IPS-18a (cell line): ENCODE results near the gene NTM.

Source experiments
- H3K27ac ChIP-seq: one replicate; pipeline ENCODE4 v1.5.1; 2013; ENCODE audit warnings: low read length
- H3K27me3 ChIP-seq: one replicate; pipeline ENCODE4 v1.6.1; 2013; ENCODE audit warnings: mild to moderate bottlenecking, low read length; ENCODE audit not compliant: control insufficient read depth, insufficient read depth
- H3K36me3 ChIP-seq: one replicate; pipeline ENCODE4 v1.6.1; 2013; ENCODE audit warnings: low read depth, low read length; ENCODE audit not compliant: control insufficient read depth
- H3K4me1 ChIP-seq: one replicate; pipeline ENCODE4 v1.6.1; 2013; ENCODE audit warnings: low read depth, low read length; ENCODE audit not compliant: control insufficient read depth
- H3K4me3 ChIP-seq: one replicate; pipeline ENCODE4 v1.5.1; 2013; ENCODE audit warnings: low read length
- H3K9ac ChIP-seq: one replicate; pipeline ENCODE4 v1.6.1; 2013; ENCODE audit warnings: mild to moderate bottlenecking, low read length, moderate library complexity
- H3K9me3 ChIP-seq: one replicate; pipeline ENCODE4 v1.6.1; 2013; ENCODE audit warnings: low read depth, low read length; ENCODE audit not compliant: control insufficient read depth

Gene NTM

DNA sequence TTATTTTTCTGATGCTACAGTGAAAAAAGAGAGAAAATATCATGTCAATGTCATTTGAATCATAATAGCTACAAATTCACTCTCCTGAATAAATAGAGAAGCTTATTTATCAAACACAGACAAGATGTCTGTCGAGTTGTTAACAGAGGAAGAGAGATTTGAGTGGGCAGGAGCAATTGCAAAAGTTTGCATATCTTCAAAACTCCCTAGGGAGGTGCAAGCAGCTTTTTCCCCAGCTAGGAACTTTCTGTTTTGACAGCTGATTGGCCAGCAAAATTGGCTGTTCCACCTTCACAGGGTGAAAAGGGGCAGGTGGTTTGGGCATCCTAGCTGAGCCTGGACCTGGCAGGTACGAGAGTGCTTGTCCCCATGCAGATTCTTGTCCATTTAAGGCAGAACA lies 98.2 kb downstream of the NTM start:
- peaks cover 39% of the 10 kb centered on the region for H3K4me1 ChIP-seq
- no peaks in the 10 kb centered on the region for H3K27me3 ChIP-seq
- no peak overlapping the region for H3K27ac ChIP-seq
- no peaks in the 10 kb centered on the region for H3K36me3 ChIP-seq
- no peak overlapping the region for H3K9ac ChIP-seq
- no peak overlapping the region for H3K4me3 ChIP-seq
- H3K9me3 ChIP-seq: no peaks in the 10 kb centered on the region

DNA sequence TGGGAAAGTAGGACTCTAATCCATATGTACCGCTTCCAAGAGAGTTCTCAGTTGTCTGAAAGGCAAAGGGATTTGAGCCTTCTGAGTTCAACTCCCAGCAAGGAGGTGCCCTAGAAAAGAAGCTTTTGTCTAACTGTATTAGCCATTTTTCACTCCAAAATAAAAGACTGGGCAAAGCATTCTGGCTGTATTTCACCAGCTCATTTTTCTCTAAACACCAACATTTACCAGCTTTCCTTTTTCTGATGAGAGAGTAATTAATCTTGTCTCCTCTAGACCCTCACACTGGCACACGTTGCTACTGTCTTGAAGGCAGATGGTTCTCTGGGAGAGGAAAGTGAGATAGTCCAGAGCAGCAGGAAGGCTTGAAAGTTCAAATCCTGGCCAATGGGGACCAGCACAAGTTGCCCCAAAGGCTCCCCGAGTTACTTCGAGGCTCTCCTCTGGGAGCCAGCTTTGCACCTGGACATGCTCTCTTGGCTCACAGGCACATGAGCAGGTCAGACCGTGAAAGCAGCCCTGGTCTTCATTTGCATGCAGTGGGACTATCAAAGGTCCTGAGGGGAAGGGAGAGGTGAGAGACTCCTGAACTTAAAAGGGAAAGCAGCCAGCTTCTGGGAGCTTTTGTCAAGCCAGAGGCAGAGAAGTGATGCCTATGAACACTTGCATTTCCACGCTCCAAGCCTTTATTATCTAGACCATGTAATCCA lies 100.0 kb downstream of the NTM start:
- Histone ChIP-seq H3K4me1 (peaks cover 37% of the 10 kb centered on the region), H3K27me3 (no peaks in the 10 kb centered on the region), H3K36me3 (no peaks in the 10 kb centered on the region), H3K9me3 (no peaks in the 10 kb centered on the region), H3K9ac (no peak overlapping the region), H3K27ac (no peak overlapping the region), H3K4me3 (no peak overlapping the region)

DNA sequence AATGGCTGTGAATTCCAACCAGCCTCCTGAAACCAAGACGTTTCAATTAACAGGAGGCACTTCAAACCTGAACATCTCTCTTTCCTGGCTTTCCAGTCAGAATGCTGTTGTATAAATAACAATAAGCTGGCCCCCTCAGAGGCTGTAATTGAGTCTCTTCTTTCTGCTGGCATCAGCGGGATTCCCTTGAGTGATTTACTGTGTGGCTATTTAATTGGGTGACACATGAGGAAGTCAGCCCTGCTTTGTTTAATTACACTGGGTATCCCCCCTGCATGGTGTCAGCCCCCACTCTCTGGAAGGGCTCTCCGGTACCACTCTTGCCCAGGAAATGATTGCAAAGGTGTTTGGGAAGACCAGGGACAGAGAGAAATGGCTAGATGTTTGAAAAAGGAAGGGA lies 101.6 kb downstream of the NTM start:
- Histone ChIP-seq H3K9me3 (no peaks in the 10 kb centered on the region), H3K36me3 (no peaks in the 10 kb centered on the region), H3K9ac (no peak overlapping the region), H3K27me3 (no peaks in the 10 kb centered on the region), H3K27ac (no peak overlapping the region), H3K4me1 (peaks cover 28% of the 10 kb centered on the region), H3K4me3 (no peak overlapping the region)

GRCh38 chr11:131474947-131475346 lies 104.5 kb downstream of the NTM start:
- Histone ChIP-seq H3K9me3 (no peaks in the 10 kb centered on the region), H3K27me3 (no peaks in the 10 kb centered on the region), H3K9ac (no peak overlapping the region), H3K4me1 (peaks cover 20% of the 10 kb centered on the region), H3K4me3 (no peak overlapping the region), H3K27ac (no peak overlapping the region), H3K36me3 (no peaks in the 10 kb centered on the region)

GRCh38 chr11:131476266-131476665 lies 105.9 kb downstream of the NTM start:
- H3K4me3 ChIP-seq: no peak overlapping the region
- no peaks in the 10 kb centered on the region for H3K27me3 ChIP-seq
- H3K9me3 ChIP-seq: no peaks in the 10 kb centered on the region
- no peak overlapping the region for H3K9ac ChIP-seq
- H3K4me1 ChIP-seq: peaks cover 12% of the 10 kb centered on the region
- no peaks in the 10 kb centered on the region for H3K36me3 ChIP-seq
- H3K27ac ChIP-seq: no peak overlapping the region

DNA sequence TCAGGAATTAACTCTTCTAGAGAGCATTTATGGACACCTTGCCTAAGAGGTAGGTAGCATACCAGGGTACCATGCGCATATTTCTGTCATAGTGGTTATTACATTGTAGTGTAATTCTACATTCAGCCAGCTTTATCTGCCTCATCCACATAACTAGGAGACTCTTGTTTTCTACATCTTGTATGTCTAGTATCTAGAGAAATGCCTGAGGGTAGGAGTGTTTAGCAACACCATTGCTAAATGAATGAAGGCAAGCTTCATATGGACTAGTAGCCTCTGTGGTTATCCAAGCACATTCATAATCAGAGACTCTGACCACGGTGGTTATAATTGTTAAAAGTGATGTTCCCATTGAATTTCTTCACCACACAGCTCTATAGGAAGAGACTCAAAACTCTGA lies 107.9 kb downstream of the NTM start:
- no peaks in the 10 kb centered on the region for H3K36me3 ChIP-seq
- H3K27me3 ChIP-seq: no peaks in the 10 kb centered on the region
- H3K4me1 ChIP-seq: no peaks in the 10 kb centered on the region
- no peak overlapping the region for H3K27ac ChIP-seq
- H3K9ac ChIP-seq: no peak overlapping the region
- no peaks in the 10 kb centered on the region for H3K9me3 ChIP-seq
- H3K4me3 ChIP-seq: no peak overlapping the region

DNA sequence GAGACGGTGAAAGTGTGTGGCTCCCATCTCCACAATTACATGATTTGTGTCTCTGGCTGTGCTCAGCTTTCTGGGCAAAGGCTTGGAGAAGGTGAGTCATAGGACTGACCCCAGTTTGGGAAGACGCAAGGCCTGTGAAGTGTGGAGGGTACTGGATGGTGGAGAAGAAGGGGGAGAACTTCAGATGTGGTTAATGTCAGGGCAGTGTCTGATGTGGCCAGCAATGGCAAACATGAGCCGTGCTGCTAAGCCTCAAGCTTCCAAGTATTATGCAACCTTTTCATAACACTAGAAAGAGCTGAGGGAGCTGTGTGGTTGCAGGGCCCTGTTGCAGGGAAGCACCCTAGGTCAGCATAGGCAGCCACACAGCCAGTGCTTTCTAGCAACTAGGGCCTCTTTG lies 110.9 kb downstream of the NTM start:
- no peak overlapping the region for H3K9ac ChIP-seq
- peaks cover 6% of the 10 kb centered on the region for H3K4me1 ChIP-seq
- no peak overlapping the region for H3K4me3 ChIP-seq
- no peaks in the 10 kb centered on the region for H3K36me3 ChIP-seq
- no peak overlapping the region for H3K27ac ChIP-seq
- no peaks in the 10 kb centered on the region for H3K27me3 ChIP-seq
- no peaks in the 10 kb centered on the region for H3K9me3 ChIP-seq

GRCh38 chr11:131481971-131482370 lies 111.6 kb downstream of the NTM start:
- Histone ChIP-seq H3K4me1 (peaks cover 6% of the 10 kb centered on the region), H3K27me3 (no peaks in the 10 kb centered on the region), H3K4me3 (no peak overlapping the region), H3K36me3 (no peaks in the 10 kb centered on the region), H3K27ac (no peak overlapping the region), H3K9ac (no peak overlapping the region), H3K9me3 (no peaks in the 10 kb centered on the region)

DNA sequence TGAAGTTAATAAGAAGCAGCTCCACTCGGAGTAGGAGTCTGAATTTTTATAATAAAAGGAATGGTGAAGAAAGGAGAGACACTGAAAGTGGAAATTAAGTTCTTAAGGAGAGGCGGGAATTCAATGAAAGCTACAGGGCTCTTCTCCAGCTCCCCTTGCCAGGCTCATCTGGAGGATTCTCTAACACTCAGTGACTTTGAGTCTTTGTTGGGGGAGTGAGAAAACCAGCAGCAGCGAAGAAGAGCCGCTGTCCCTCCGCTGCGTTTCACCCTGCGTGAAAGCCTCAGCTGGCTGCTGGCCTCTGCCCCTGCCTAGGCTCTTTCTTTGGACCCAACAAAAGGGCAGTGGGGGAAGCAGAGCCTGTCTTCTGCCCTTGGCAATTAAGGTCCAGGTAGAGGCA lies 113.0 kb downstream of the NTM start:
- Histone ChIP-seq H3K27me3 (no peaks in the 10 kb centered on the region), H3K4me1 (peaks cover 6% of the 10 kb centered on the region), H3K9me3 (no peaks in the 10 kb centered on the region), H3K27ac (no peak overlapping the region), H3K36me3 (no peaks in the 10 kb centered on the region), H3K9ac (no peak overlapping the region), H3K4me3 (no peak overlapping the region)

GRCh38 chr11:131483877-131484276 lies 113.5 kb downstream of the NTM start:
- Histone ChIP-seq H3K27me3 (no peaks in the 10 kb centered on the region), H3K36me3 (no peaks in the 10 kb centered on the region), H3K9me3 (no peaks in the 10 kb centered on the region), H3K4me3 (no peak overlapping the region), H3K9ac (no peak overlapping the region), H3K27ac (no peak overlapping the region), H3K4me1 (peaks cover 6% of the 10 kb centered on the region)

- no peak overlapping the region for H3K9ac ChIP-seq
- H3K27ac ChIP-seq: no peak overlapping the region
- H3K4me1 ChIP-seq: peaks cover 6% of the 10 kb centered on the region
- H3K9me3 ChIP-seq: no peaks in the 10 kb centered on the region
- H3K36me3 ChIP-seq: no peaks in the 10 kb centered on the region
- no peak overlapping the region for H3K4me3 ChIP-seq
- H3K27me3 ChIP-seq: no peaks in the 10 kb centered on the region
Measured at GRCh38 chr11:131486100-131486499, 115.7 kb downstream of the NTM start.

DNA sequence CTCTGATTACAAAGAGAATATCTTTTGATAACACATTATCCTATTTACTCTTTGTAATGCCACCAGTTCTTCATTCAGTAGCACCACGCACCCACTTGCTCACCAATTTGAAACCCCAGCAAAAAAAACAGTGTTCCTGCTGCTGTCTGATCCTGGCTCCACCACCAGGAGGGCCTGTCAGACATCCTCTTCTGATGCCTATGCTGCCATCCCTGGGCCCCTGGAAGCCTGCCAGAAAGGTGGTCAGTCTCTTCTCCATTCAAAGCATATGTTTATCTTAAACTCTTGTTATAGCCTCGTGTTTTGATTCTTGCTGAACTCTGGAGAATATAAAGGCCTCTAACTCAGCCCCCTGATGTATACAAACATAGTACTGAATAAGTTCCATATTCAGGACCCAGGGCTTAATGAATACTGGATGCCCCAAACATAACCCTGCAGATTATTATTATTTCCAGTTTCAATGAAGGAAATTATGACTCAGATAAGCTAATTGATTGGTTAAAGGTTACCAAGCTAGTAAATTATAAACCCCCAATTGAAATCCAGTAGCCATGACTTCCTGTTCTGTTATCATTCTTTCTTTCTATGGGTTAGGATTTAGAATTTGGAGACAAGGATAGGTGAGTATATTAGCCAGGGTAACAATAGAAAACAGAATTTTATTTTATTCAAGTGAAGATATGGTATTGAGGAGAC lies 116.7 kb downstream of the NTM start:
- no peaks in the 10 kb centered on the region for H3K9me3 ChIP-seq
- H3K9ac ChIP-seq: no peak overlapping the region
- H3K27me3 ChIP-seq: no peaks in the 10 kb centered on the region
- no peak overlapping the region for H3K27ac ChIP-seq
- H3K4me3 ChIP-seq: no peak overlapping the region
- H3K36me3 ChIP-seq: no peaks in the 10 kb centered on the region
- peaks cover 6% of the 10 kb centered on the region for H3K4me1 ChIP-seq
